GM19463 (cell line): ENCODE results near the gene CDKN2B-AS1.

ENCODE experiments used
- ATAC-seq: cut with Tn5 transposase; IDR thresholded peaks from one replicate; pipeline ENCODE4 v1.9.1; 2021; ENCODE audit warnings: mild to moderate bottlenecking, moderate library complexity; ENCODE audit not compliant: unreplicated experiment

The CDKN2B-AS1 gene

GRCh38 chr9:22114956-22115355 is 120.4 kb downstream of the CDKN2B-AS1 start:
- ATAC-seq, result no peak

GRCh38 chr9:22116758-22117157 is 122.2 kb downstream of the CDKN2B-AS1 start:
- no peak for ATAC-seq

- no peak for ATAC-seq
Measured at GRCh38 chr9:22117511-22118384, 123.2 kb downstream of the CDKN2B-AS1 start.

- no peak for ATAC-seq
Measured at GRCh38 chr9:22118810-22119521, 124.4 kb downstream of the CDKN2B-AS1 start.

- peak; percentile 78 for ATAC-seq
Measured at GRCh38 chr9:22119522-22120158, 125.0 kb downstream of the CDKN2B-AS1 start.

- ATAC-seq, result no peak
Measured at GRCh38 chr9:22120159-22120549, 125.6 kb downstream of the CDKN2B-AS1 start.

- no peak for ATAC-seq
Measured at GRCh38 chr9:22120595-22120994, 126.0 kb downstream of the CDKN2B-AS1 start.

- ATAC-seq, result no peak
Measured at GRCh38 chr9:22124263-22125011, 129.8 kb downstream of the CDKN2B-AS1 start.

GRCh38 chr9:22129133-22129532 is 134.5 kb downstream of the CDKN2B-AS1 start:
- no peak for ATAC-seq

- ATAC-seq, result no peak
Measured at GRCh38 chr9:22129633-22130032, 135.0 kb downstream of the CDKN2B-AS1 start.

GRCh38 chr9:22131817-22132216 is 137.2 kb downstream of the CDKN2B-AS1 start:
- no peak for ATAC-seq

- ATAC-seq, result no peak
Measured at GRCh38 chr9:22134390-22134789, 139.8 kb downstream of the CDKN2B-AS1 start.

- no peak for ATAC-seq
Measured at GRCh38 chr9:22136461-22137096, 142.0 kb downstream of the CDKN2B-AS1 start.

GRCh38 chr9:22138956-22139660 is 144.5 kb downstream of the CDKN2B-AS1 start:
- no peak for ATAC-seq

- ATAC-seq, result no peak
Measured at GRCh38 chr9:22141908-22142307, 147.3 kb downstream of the CDKN2B-AS1 start.

GRCh38 chr9:22142671-22143070 is 148.1 kb downstream of the CDKN2B-AS1 start:
- ATAC-seq, result no peak

- no peak for ATAC-seq
Measured at GRCh38 chr9:22143799-22144625, 149.4 kb downstream of the CDKN2B-AS1 start.

GRCh38 chr9:22146604-22147003 is 152.0 kb downstream of the CDKN2B-AS1 start:
- no peak for ATAC-seq
